ENCODE measurements around the gene CERS6. TPM values are rescaled to one million over a fixed set of nuclear protein-coding genes. Genes with fewer than 3 reads are reported as not detected.

The CERS6 gene
- total and polyA plus RNA-seq, 2 experiments from 2014 or later: 7.4 to 35.0 TPM

- no peaks in the 10 kb centered on the region for H3K9me2 ChIP-seq (ENCODE audit: insufficient read depth)
- TF ChIP-seq JUNB (IDR thresholded peaks at IDR 0.05; ENCODE audit: unreplicated experiment) (no peak), POLR2AphosphoS5 (IDR thresholded peaks at IDR 0.05; ENCODE audit: low read depth) (no peak), ZNF114 (CRISPR knock-in tag; IDR thresholded peaks at IDR 0.05) (no peak), CTCF (conservative IDR thresholded peaks at IDR 0.05; ENCODE audit: low read depth in 2 of 2) (no peak), EZH2 (IDR thresholded peaks at IDR 0.05; ENCODE audit: low read depth, unreplicated experiment) (no peak)
- no peak overlapping the region for H3K27ac ChIP-seq (ENCODE audit: low read depth)
- no peak overlapping the region for H3K27ac Mint-ChIP-seq
- H4K20me1 ChIP-seq (replicated peaks; ENCODE audit: insufficient read depth): no peaks in the 10 kb centered on the region
- no peaks in the 10 kb centered on the region for H3K27me3 ChIP-seq (ENCODE audit: insufficient read depth)
- H3K4me2 ChIP-seq: no peak overlapping the region
- H3K4me3 Mint-ChIP-seq: no peak overlapping the region
- H3K4me3 ChIP-seq: no peak overlapping the region
- peaks cover 20% of the 10 kb centered on the region for H3K4me1 Mint-ChIP-seq
- H3K36me3 Mint-ChIP-seq (ENCODE audit: low read depth): peaks cover 34% of the 10 kb centered on the region
- H3K79me2 ChIP-seq (replicated peaks; ENCODE audit: insufficient read depth): peaks cover 35% of the 10 kb centered on the region
- H3K4me1 ChIP-seq (ENCODE audit: insufficient read depth): peaks cover 6% of the 10 kb centered on the region; the same call in 1 of the 2 replicates
- H2AFZ ChIP-seq: no peak overlapping the region
- H3K9me3 Mint-ChIP-seq: peaks cover 31% of the 10 kb centered on the region
- no peaks in the 10 kb centered on the region for H3K36me3 ChIP-seq (ENCODE audit: insufficient read depth)
- DNase-seq (ENCODE audit: low spot score) (no peak), ATAC-seq (no peak)
- peaks cover 7% of the 10 kb centered on the region for H3K27me3 Mint-ChIP-seq (ENCODE audit: insufficient read depth, low read depth, poor library complexity)
- no peaks in the 10 kb centered on the region for H3F3A ChIP-seq (replicated peaks; ENCODE audit: low read depth)
Observed at GRCh38 chr2:168601741-168602140, 145.7 kb downstream of the CERS6 start.

- no peak for DNase-seq (ENCODE audit: low spot score)
- no peak for ATAC-seq
- peaks cover 36% of the 10 kb centered on the region for H3K36me3 Mint-ChIP-seq (ENCODE audit: low read depth)
- peaks cover 4% of the 10 kb centered on the region; the same call in 1 of the 2 replicates for H3K4me1 ChIP-seq (ENCODE audit: insufficient read depth)
- no peak overlapping the region for H3K27ac Mint-ChIP-seq
- no peak overlapping the region for H3K27ac ChIP-seq (ENCODE audit: low read depth)
- H4K20me1 ChIP-seq (replicated peaks; ENCODE audit: insufficient read depth): no peaks in the 10 kb centered on the region
- H3K4me2 ChIP-seq: no peak overlapping the region
- H3F3A ChIP-seq (replicated peaks; ENCODE audit: low read depth): no peaks in the 10 kb centered on the region
- no peaks in the 10 kb centered on the region for H3K27me3 ChIP-seq (ENCODE audit: insufficient read depth)
- no peak overlapping the region for H3K4me3 ChIP-seq
- peaks cover 32% of the 10 kb centered on the region for H3K9me3 Mint-ChIP-seq
- peaks cover 7% of the 10 kb centered on the region for H3K27me3 Mint-ChIP-seq (ENCODE audit: insufficient read depth, low read depth, poor library complexity)
- no peaks in the 10 kb centered on the region for H3K36me3 ChIP-seq (ENCODE audit: insufficient read depth)
- H3K4me1 Mint-ChIP-seq: peaks cover 20% of the 10 kb centered on the region
- H3K9me2 ChIP-seq (ENCODE audit: insufficient read depth): no peaks in the 10 kb centered on the region
- H3K4me3 Mint-ChIP-seq: no peak overlapping the region
- H3K79me2 ChIP-seq (replicated peaks; ENCODE audit: insufficient read depth): peaks cover 41% of the 10 kb centered on the region
- H2AFZ ChIP-seq: no peak overlapping the region
- TF ChIP-seq CREB1 (CRISPR knock-in tag; IDR thresholded peaks at IDR 0.05; ENCODE audit: low read depth) (no peak), JUNB (IDR thresholded peaks at IDR 0.05; ENCODE audit: unreplicated experiment) (no peak), REST (IDR thresholded peaks at IDR 0.05; ENCODE audit: unreplicated experiment) (no peak), STAT1 (IDR thresholded peaks at IDR 0.05; ENCODE audit: unreplicated experiment) (no peak), CTCF (conservative IDR thresholded peaks at IDR 0.05; ENCODE audit: low read depth in 2 of 2) (no peak), EZH2phosphoT487 (IDR thresholded peaks at IDR 0.05; ENCODE audit: unreplicated experiment) (no peak), ETS1 (IDR thresholded peaks at IDR 0.05) (no peak)
Observed at GRCh38 chr2:168602379-168602778, 146.3 kb downstream of the CERS6 start.
